Keratinocyte (primary cell): ENCODE measurements around the gene HOXD10. TPM values are rescaled to one million over a fixed set of nuclear protein-coding genes. Genes with fewer than 3 reads are reported as not detected.

Experiments
- DNase-seq: peaks from one replicate; pipeline ENCODE4 v3.0.0-alpha.2; 2011; ENCODE audit warnings: low read depth, missing footprints, low spot score
- FAIRE-seq: peaks from 2 replicates; lab custom pipeline; 2011; peaks lifted over from hg19 to GRCh38; lab: Jason Lieb, UNC
- H2AFZ ChIP-seq: 2 replicates; pipeline ENCODE4 v1.6.0; 2012; ENCODE audit warnings: low read length, control low read depth, inconsistent platforms; ENCODE audit not compliant: control insufficient read depth
- H3K27ac ChIP-seq: 2 replicates; pipeline ENCODE4 v1.5.1; 2011; ENCODE audit warnings: low read length; ENCODE audit not compliant: control insufficient read depth, insufficient read depth
- H3K27me3 ChIP-seq: 3 replicates; pipeline ENCODE4 v1.6.0; 2011; ENCODE audit warnings: low read length; ENCODE audit not compliant: control insufficient read depth, insufficient read depth; ENCODE audit errors: extremely low read depth
- H3K36me3 ChIP-seq, 2 experiments: 2 replicates in 1 of 2; 3 replicates in 1 of 2; pipeline ENCODE4 v1.5.1; 2011; ENCODE audit warnings: low read length in 2 of 2, mild to moderate bottlenecking in 1 of 2; ENCODE audit not compliant: control insufficient read depth in 2 of 2, insufficient read depth in 2 of 2; ENCODE audit errors: extremely low read depth in 1 of 2
- H3K4me1 ChIP-seq: 3 replicates; pipeline ENCODE4 v1.5.1; 2011; ENCODE audit warnings: low read length; ENCODE audit not compliant: control insufficient read depth, insufficient read depth; ENCODE audit errors: extremely low read depth
- H3K4me2 ChIP-seq: 3 replicates; pipeline ENCODE4 v1.6.0; 2011; ENCODE audit warnings: low read depth, low read length; ENCODE audit not compliant: control insufficient read depth, insufficient read depth; ENCODE audit errors: extremely low read depth
- H3K4me3 ChIP-seq, 3 experiments: fragments of 200-600 bp in 1 of 3; sonication (generic) in 1 of 3; 2 replicates in 2 of 3; 3 replicates in 1 of 3; pipeline ENCODE4 v1.5.1; 2011 to 2016; ENCODE audit warnings: low read length in 3 of 3, mild to moderate bottlenecking in 3 of 3, control low read depth in 2 of 3, inconsistent platforms in 1 of 3, low read depth in 1 of 3, mixed read lengths in 1 of 3, mixed run types in 1 of 3, moderate library complexity in 1 of 3; ENCODE audit not compliant: control insufficient read depth in 2 of 3, insufficient read depth in 2 of 3; ENCODE audit errors: extremely low read depth in 1 of 3
- H3K79me2 ChIP-seq: 2 replicates; pipeline ENCODE4 v1.6.0; 2012; ENCODE audit warnings: low read length; ENCODE audit not compliant: control insufficient read depth, insufficient read depth
- H3K9ac ChIP-seq: 3 replicates; pipeline ENCODE4 v1.6.0; 2011; ENCODE audit warnings: low read length; ENCODE audit not compliant: control insufficient read depth, insufficient read depth; ENCODE audit errors: extremely low read depth
- H3K9me1 ChIP-seq: 3 replicates; pipeline ENCODE4 v1.6.0; 2011; ENCODE audit warnings: low read length; ENCODE audit not compliant: control insufficient read depth, insufficient read depth; ENCODE audit errors: extremely low read depth
- H3K9me3 ChIP-seq: 2 replicates; pipeline ENCODE4 v1.5.1; 2012; ENCODE audit warnings: low read depth, low read length; ENCODE audit not compliant: control insufficient read depth
- H4K20me1 ChIP-seq: 3 replicates; pipeline ENCODE4 v1.6.0; 2011; ENCODE audit warnings: low read length; ENCODE audit not compliant: control insufficient read depth, insufficient read depth; ENCODE audit errors: extremely low read depth
- CTCF ChIP-seq, 3 experiments: IDR thresholded peaks in 1 of 3; conservative IDR thresholded peaks in 1 of 3; optimal IDR thresholded peaks in 1 of 3; 2 replicates in 2 of 3; 3 replicates in 1 of 3; pipeline versions ENCODE3 to v1.5.1; 2011; ENCODE audit warnings: low read length in 3 of 3, mild to moderate bottlenecking in 3 of 3, moderate library complexity in 2 of 3, control low read depth in 1 of 3, inconsistent platforms in 1 of 3; ENCODE audit not compliant: insufficient read depth in 2 of 3; ENCODE audit errors: extremely low read depth in 1 of 3
- EZH2 ChIP-seq: IDR thresholded peaks from one replicate; pipeline ENCODE4 v1.6.1; 2012; ENCODE audit warnings: inconsistent platforms, mild to moderate bottlenecking, low read length, moderate library complexity
- dilution Hi-C: fragments of 300-500 bp; cut with MboI; formaldehyde crosslinking; loops from one replicate; pipeline ENCODE4 v1.7.0; 2020; ENCODE audit warnings: low sequenced_read_pairs; ENCODE audit not compliant: extremely low pct_ligation_motif_present
- polyA plus RNA-seq, 5 experiments: library from polyadenylated mRNA; depleted of rRNA in 3 of 5; stranded (reverse) in 3 of 5; stranded (forward) in 1 of 5; unstranded in 1 of 5; fragments of >200 nt; gene quantifications; 1 replicate in 1 of 5; 2 replicates in 3 of 5; 3 replicates in 1 of 5; pipeline versions ENCODE4 v1.2.1 to v1.2.3, GENCODE V29; 2011 to 2012; ENCODE audit warnings: missing spikeins in 2 of 5, low read depth in 1 of 5, low replicate concordance in 1 of 5

Gene HOXD10
- polyA plus RNA-seq, 1 donor (not counting 4 experiments of a cell fraction or from before 2014, with no cell fraction given): not detected

- Histone ChIP-seq H3K27me3 (peaks cover 99% of the 10 kb centered on the region), H3K9ac (no peak overlapping the region)
These were observed 18.0 kb upstream of the HOXD10 start for GRCh38 chr2:176098366-176099158.

GRCh38 chr2:176099159-176099727, 17.3 kb upstream of the HOXD10 start:
- Histone ChIP-seq H3K9ac (no peak overlapping the region), H3K36me3 (no peaks in the 10 kb centered on the region), H3K9me3 (no peaks in the 10 kb centered on the region), H3K4me2 (no peak overlapping the region), H3K27ac (no peak overlapping the region), H4K20me1 (peaks cover 3% of the 10 kb centered on the region), H3K4me1 (peaks cover 5% of the 10 kb centered on the region), H2AFZ (no peak overlapping the region), H3K4me3 (no peak overlapping the region), H3K27me3 (peaks cover 99% of the 10 kb centered on the region), H3K9me1 (no peaks in the 10 kb centered on the region), H3K79me2 (no peaks in the 10 kb centered on the region)
- dilution Hi-C loops: no loop called here
- FAIRE-seq: no peak
- DNase-seq: no peak
- TF ChIP-seq CTCF (optimal IDR thresholded peaks at IDR 0.05 in 1 of 3, IDR thresholded peaks at IDR 0.05 in 1 of 3, conservative IDR thresholded peaks at IDR 0.05 in 1 of 3; ENCODE audit: extremely low read depth in 1 of 3, insufficient read depth in 2 of 3, low read length in 3 of 3): no peak
- TF ChIP-seq EZH2: no peak

More at GRCh38 chr2:176098366-176099158, 18.0 kb upstream of the HOXD10 start:
- H2AFZ ChIP-seq: no peak overlapping the region
- no peaks in the 10 kb centered on the region for H3K36me3 ChIP-seq
- no peak overlapping the region for H3K4me3 ChIP-seq
- peaks cover 3% of the 10 kb centered on the region for H4K20me1 ChIP-seq
- no peaks in the 10 kb centered on the region for H3K9me1 ChIP-seq
- TF ChIP-seq CTCF (optimal IDR thresholded peaks at IDR 0.05 in 1 of 3, IDR thresholded peaks at IDR 0.05 in 1 of 3, conservative IDR thresholded peaks at IDR 0.05 in 1 of 3; ENCODE audit: extremely low read depth in 1 of 3, insufficient read depth in 2 of 3, low read length in 3 of 3): no peak
- TF ChIP-seq EZH2: no peak
- no peak overlapping the region for H3K27ac ChIP-seq
- no peak overlapping the region for H3K4me2 ChIP-seq
- FAIRE-seq (no peak), DNase-seq (no peak)
- dilution Hi-C loops: no loop called here
- peaks cover 2% of the 10 kb centered on the region for H3K4me1 ChIP-seq
- H3K9me3 ChIP-seq: peaks cover 1% of the 10 kb centered on the region
- H3K79me2 ChIP-seq: no peaks in the 10 kb centered on the region
